ENCODE results near the gene PAX5. TPM values are rescaled to one million over a fixed set of nuclear protein-coding genes. Genes with fewer than 3 reads are reported as not detected.

Gene PAX5
- total RNA-seq, 1 experiment from 2014 or later = 6.6 TPM

GRCh38 chr9:36889844-36890243 is 144.2 kb downstream of the PAX5 start:
- no peak for ATAC-seq
- no peaks in the 10 kb centered on the region for H3K36me3 Mint-ChIP-seq
- ChIA-PET CTCF (interaction anchor here (1.0 to 4.5 kb wide), 4 partner anchors 17 to 91 kb away, joined by 3 to 32 read pairs (median 4); no protein-coding TSS in a partner anchor), POLR2A (no interaction called here)
- no peaks in the 10 kb centered on the region for H3K9me3 Mint-ChIP-seq
- no peaks in the 10 kb centered on the region for H3K27me3 Mint-ChIP-seq (ENCODE audit: low read depth)
- no peak for DNase-seq (ENCODE audit: low spot score)
- peaks cover 8% of the 10 kb centered on the region for H3K4me1 Mint-ChIP-seq
- TF ChIP-seq ZNF281 (CRISPR knock-in tag; IDR thresholded peaks at IDR 0.05) (no peak), NR3C1 (CRISPR knock-in tag; conservative IDR thresholded peaks at IDR 0.05; ENCODE audit: low read depth) (no peak), ZNF423 (CRISPR knock-in tag; IDR thresholded peaks at IDR 0.05) (no peak), CTCF (IDR thresholded peaks at IDR 0.05) (no peak), ZBTB21 (CRISPR knock-in tag; IDR thresholded peaks at IDR 0.05; ENCODE audit: borderline replicate concordance) (no peak), PREB (CRISPR knock-in tag; IDR thresholded peaks at IDR 0.05; ENCODE audit: borderline replicate concordance) (no peak), JAZF1 (CRISPR knock-in tag; IDR thresholded peaks at IDR 0.05) (no peak), GRHL2 (CRISPR knock-in tag; IDR thresholded peaks at IDR 0.05; ENCODE audit: insufficient replicate concordance, severe bottlenecking) (no peak), E2F5 (CRISPR knock-in tag; IDR thresholded peaks at IDR 0.05) (no peak), IRF1 (CRISPR knock-in tag; IDR thresholded peaks at IDR 0.05) (no peak), ATF1 (CRISPR knock-in tag; IDR thresholded peaks at IDR 0.05) (no peak), ZNF138 (CRISPR knock-in tag; conservative IDR thresholded peaks at IDR 0.05) (no peak), RORB (CRISPR knock-in tag; IDR thresholded peaks at IDR 0.05) (no peak), MYBL2 (CRISPR knock-in tag; IDR thresholded peaks at IDR 0.05) (no peak), NFATC4 (CRISPR knock-in tag; IDR thresholded peaks at IDR 0.05) (no peak), ZNF416 (CRISPR knock-in tag; IDR thresholded peaks at IDR 0.05) (no peak)
- TF ChIP-seq, protein P1, sequence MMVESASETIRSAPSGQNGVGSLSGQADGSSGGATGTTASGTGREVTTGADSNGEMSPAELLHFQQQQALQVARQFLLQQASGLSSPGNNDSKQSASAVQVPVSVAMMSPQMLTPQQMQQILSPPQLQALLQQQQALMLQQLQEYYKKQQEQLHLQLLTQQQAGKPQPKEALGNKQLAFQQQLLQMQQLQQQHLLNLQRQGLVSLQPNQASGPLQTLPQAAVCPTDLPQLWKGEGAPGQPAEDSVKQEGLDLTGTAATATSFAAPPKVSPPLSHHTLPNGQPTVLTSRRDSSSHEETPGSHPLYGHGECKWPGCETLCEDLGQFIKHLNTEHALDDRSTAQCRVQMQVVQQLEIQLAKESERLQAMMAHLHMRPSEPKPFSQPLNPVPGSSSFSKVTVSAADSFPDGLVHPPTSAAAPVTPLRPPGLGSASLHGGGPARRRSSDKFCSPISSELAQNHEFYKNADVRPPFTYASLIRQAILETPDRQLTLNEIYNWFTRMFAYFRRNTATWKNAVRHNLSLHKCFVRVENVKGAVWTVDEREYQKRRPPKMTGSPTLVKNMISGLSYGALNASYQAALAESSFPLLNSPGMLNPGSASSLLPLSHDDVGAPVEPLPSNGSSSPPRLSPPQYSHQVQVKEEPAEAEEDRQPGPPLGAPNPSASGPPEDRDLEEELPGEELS (CRISPR knock-in tag; IDR thresholded peaks at IDR 0.05) = no peak
- TF ChIP-seq, protein P2, sequence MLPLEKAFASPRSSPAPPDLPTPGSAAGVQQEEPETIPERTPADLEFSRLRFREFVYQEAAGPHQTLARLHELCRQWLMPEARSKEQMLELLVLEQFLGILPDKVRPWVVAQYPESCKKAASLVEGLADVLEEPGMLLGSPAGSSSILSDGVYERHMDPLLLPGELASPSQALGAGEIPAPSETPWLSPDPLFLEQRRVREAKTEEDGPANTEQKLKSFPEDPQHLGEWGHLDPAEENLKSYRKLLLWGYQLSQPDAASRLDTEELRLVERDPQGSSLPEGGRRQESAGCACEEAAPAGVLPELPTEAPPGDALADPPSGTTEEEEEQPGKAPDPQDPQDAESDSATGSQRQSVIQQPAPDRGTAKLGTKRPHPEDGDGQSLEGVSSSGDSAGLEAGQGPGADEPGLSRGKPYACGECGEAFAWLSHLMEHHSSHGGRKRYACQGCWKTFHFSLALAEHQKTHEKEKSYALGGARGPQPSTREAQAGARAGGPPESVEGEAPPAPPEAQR (CRISPR knock-in tag; IDR thresholded peaks at IDR 0.05) = no peak
- TF ChIP-seq, protein P3, sequence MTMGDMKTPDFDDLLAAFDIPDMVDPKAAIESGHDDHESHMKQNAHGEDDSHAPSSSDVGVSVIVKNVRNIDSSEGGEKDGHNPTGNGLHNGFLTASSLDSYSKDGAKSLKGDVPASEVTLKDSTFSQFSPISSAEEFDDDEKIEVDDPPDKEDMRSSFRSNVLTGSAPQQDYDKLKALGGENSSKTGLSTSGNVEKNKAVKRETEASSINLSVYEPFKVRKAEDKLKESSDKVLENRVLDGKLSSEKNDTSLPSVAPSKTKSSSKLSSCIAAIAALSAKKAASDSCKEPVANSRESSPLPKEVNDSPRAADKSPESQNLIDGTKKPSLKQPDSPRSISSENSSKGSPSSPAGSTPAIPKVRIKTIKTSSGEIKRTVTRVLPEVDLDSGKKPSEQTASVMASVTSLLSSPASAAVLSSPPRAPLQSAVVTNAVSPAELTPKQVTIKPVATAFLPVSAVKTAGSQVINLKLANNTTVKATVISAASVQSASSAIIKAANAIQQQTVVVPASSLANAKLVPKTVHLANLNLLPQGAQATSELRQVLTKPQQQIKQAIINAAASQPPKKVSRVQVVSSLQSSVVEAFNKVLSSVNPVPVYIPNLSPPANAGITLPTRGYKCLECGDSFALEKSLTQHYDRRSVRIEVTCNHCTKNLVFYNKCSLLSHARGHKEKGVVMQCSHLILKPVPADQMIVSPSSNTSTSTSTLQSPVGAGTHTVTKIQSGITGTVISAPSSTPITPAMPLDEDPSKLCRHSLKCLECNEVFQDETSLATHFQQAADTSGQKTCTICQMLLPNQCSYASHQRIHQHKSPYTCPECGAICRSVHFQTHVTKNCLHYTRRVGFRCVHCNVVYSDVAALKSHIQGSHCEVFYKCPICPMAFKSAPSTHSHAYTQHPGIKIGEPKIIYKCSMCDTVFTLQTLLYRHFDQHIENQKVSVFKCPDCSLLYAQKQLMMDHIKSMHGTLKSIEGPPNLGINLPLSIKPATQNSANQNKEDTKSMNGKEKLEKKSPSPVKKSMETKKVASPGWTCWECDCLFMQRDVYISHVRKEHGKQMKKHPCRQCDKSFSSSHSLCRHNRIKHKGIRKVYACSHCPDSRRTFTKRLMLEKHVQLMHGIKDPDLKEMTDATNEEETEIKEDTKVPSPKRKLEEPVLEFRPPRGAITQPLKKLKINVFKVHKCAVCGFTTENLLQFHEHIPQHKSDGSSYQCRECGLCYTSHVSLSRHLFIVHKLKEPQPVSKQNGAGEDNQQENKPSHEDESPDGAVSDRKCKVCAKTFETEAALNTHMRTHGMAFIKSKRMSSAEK (CRISPR knock-in tag; IDR thresholded peaks at IDR 0.05; ENCODE audit: borderline replicate concordance) = no peak
- H3K4me3 Mint-ChIP-seq = no peak overlapping the region
- H3K27ac Mint-ChIP-seq = no peak overlapping the region

All from WTC11 (cell line).